B cell (primary cell): ENCODE measurements around the gene OXSM. TPM values are rescaled to one million over a fixed set of nuclear protein-coding genes. Genes with fewer than 3 reads are reported as not detected.

Source experiments
- ATAC-seq: fragments of 200-7000 bp; cut with Tn5 transposase; one replicate; pipeline ENCODE4 v1.10.0; 2021; ENCODE audit warnings: low read depth, mild to moderate bottlenecking, moderate number of reproducible peaks, moderate library complexity
- CTCF ChIA-PET: fragments of 350-600 bp; sonication (Branson Sonifier 250); formaldehyde crosslinking; loops from one replicate; lab custom pipeline; 2021; ENCODE audit warnings: antibody characterized with exemption, inconsistent platforms; lab: Charles Lee
- POLR2A ChIA-PET: fragments of 350-600 bp; sonication (Branson Sonifier 250); formaldehyde crosslinking; loops from one replicate; lab custom pipeline; 2021; ENCODE audit warnings: antibody characterized with exemption; lab: Charles Lee
- DNase-seq: peaks from one replicate; pipeline ENCODE4 v3.0.0; 2013
- H2AFZ ChIP-seq: 2 replicates; pipeline ENCODE4 v1.6.1; 2012; ENCODE audit warnings: mild to moderate bottlenecking, low read depth, low read length; ENCODE audit not compliant: insufficient read depth, poor library complexity, severe bottlenecking
- H3K27ac ChIP-seq, 2 donors: 1 replicate in 1 of 2; 2 replicates in 1 of 2; pipeline ENCODE4 v1.5.1; 2012 to 2013; ENCODE audit warnings: low read length in 2 of 2, mild to moderate bottlenecking in 2 of 2, moderate library complexity in 1 of 2
- H3K27me3 ChIP-seq, 4 experiments: fragments of 200-600 bp in 1 of 4; sonication (generic) in 1 of 4; replicated peaks in 1 of 4; 1 replicate in 2 of 4; 2 replicates in 2 of 4; pipeline versions ENCODE4 v1.6.1 to v1.7.0; 2013 to 2016; ENCODE audit warnings: low read length in 3 of 4, mild to moderate bottlenecking in 2 of 4, mixed read lengths in 1 of 4, moderate library complexity in 1 of 4; ENCODE audit not compliant: insufficient read depth in 4 of 4, control insufficient read depth in 3 of 4; ENCODE audit errors: control extremely low read depth in 1 of 4
- H3K36me3 ChIP-seq, 2 experiments: replicated peaks in 1 of 2; 1 replicate in 1 of 2; 2 replicates in 1 of 2; pipeline versions ENCODE4 v1.6.1 to v1.7.1; 2013; ENCODE audit warnings: low read length in 1 of 2; ENCODE audit not compliant: insufficient read depth in 2 of 2, control insufficient read depth in 1 of 2; ENCODE audit errors: control extremely low read depth in 1 of 2, extremely low read depth in 1 of 2
- H3K4me1 ChIP-seq, 2 donors: fragments of 200-600 bp in 1 of 2; sonication (generic) in 1 of 2; 1 replicate in 1 of 2; 2 replicates in 1 of 2; pipeline versions ENCODE4 v1.5.1 to v1.6.1; 2013 to 2017; ENCODE audit warnings: low read length in 2 of 2; ENCODE audit not compliant: control insufficient read depth in 2 of 2, insufficient read depth in 2 of 2
- H3K4me2 ChIP-seq: replicated peaks from 2 replicates; pipeline ENCODE3; 2012; ENCODE audit warnings: mild to moderate bottlenecking, low read depth, low read length; ENCODE audit not compliant: poor library complexity, severe bottlenecking
- H3K4me3 ChIP-seq, 5 experiments: fragments of 200-600 bp in 1 of 5; sonication (generic) in 1 of 5; 1 replicate in 3 of 5; 2 replicates in 2 of 5; pipeline versions ENCODE4 v1.5.1 to v1.7.0; 2011 to 2016; ENCODE audit warnings: low read length in 4 of 5, mild to moderate bottlenecking in 4 of 5, low read depth in 2 of 5, control low read depth in 1 of 5, moderate library complexity in 1 of 5; ENCODE audit not compliant: insufficient read depth in 1 of 5; ENCODE audit errors: control extremely low read depth in 1 of 5, extremely low read depth in 1 of 5
- H3K79me2 ChIP-seq: fragments of 200-600 bp; sonication (generic); one replicate; pipeline ENCODE4 v1.6.0; 2016; ENCODE audit warnings: low read length; ENCODE audit not compliant: control insufficient read depth, insufficient read depth
- H3K9ac ChIP-seq: fragments of 200-600 bp; sonication (generic); 2 replicates; pipeline ENCODE4 v1.6.1; 2017; ENCODE audit warnings: mild to moderate bottlenecking, low read length, moderate library complexity
- H3K9me3 ChIP-seq, 3 donors: one replicate each; pipeline versions ENCODE4 v1.6.1 to v1.7.1; 2013; ENCODE audit warnings: low read length in 2 of 3; ENCODE audit not compliant: control insufficient read depth in 2 of 3, insufficient read depth in 1 of 3; ENCODE audit errors: control extremely low read depth in 1 of 3
- H4K20me1 ChIP-seq: 2 replicates; pipeline ENCODE4 v1.6.0; 2012; ENCODE audit warnings: mild to moderate bottlenecking, low read length; ENCODE audit not compliant: insufficient read depth, control insufficient read depth, poor library complexity, severe bottlenecking
- H3K27ac Mint-ChIP-seq: one replicate; pipeline ENCODE4 v1.8.0; 2021; ENCODE audit warnings: mixed read lengths
- H3K27me3 Mint-ChIP-seq: one replicate; pipeline ENCODE4 v1.8.0; 2021; ENCODE audit warnings: mixed read lengths
- H3K4me1 Mint-ChIP-seq: one replicate; pipeline ENCODE4 v1.8.0; 2021; ENCODE audit warnings: mixed read lengths
- H3K4me3 Mint-ChIP-seq: one replicate; pipeline ENCODE4 v1.8.0; 2021; ENCODE audit warnings: mixed read lengths
- H3K9me3 Mint-ChIP-seq: one replicate; pipeline ENCODE4 v1.8.0; 2022; ENCODE audit warnings: mixed read lengths; ENCODE audit not compliant: insufficient read depth
- EZH2 ChIP-seq: IDR thresholded peaks from 2 replicates; pipeline ENCODE4 v1.6.1; 2012; ENCODE audit warnings: borderline replicate concordance, low read depth, mild to moderate bottlenecking, moderate library complexity, low read length; ENCODE audit not compliant: insufficient read depth, poor library complexity, severe bottlenecking
- WGBS: methylation state at CpG from one replicate; pipeline ENCODE4 v1.1.5; 2013; ENCODE audit warnings: missing lambda C conversion rate; ENCODE audit not compliant: insufficient coverage; 5-methylcytosine and 5-hydroxymethylcytosine counted together
- intact Hi-C: fragments of 100-400 bp; cut with micrococcal nuclease; formaldehyde crosslinking; loops from one replicate; pipeline ENCODE4 v1.10.0; 2022
- polyA plus RNA-seq: library from polyadenylated mRNA; depleted of rRNA; stranded (reverse); fragments of >200 nt; gene quantifications from 2 replicates; pipeline ENCODE4 v1.2.3, GENCODE V29; 2012
- total RNA-seq, 2 donors: library from RNA; stranded (reverse); fragments of 120-200 nt in 1 of 2; gene quantifications; 1 replicate in 1 of 2; 2 replicates in 1 of 2; pipeline versions ENCODE4 v1.2.3 to v1.2.4, GENCODE V29; 2013 to 2022
- TF ChIP-seq, protein P1 (sequence below): fragments of 200-600 bp; IDR thresholded peaks from one replicate; pipeline ENCODE4 v1.8.0; 2022; ENCODE audit warnings: antibody characterized with exemption, mild to moderate bottlenecking

OXSM gene
- total and polyA plus RNA-seq, 2 donors (not counting 1 experiment from before 2014, with no cell fraction given): 13.7 to 18.7 TPM

DNA sequence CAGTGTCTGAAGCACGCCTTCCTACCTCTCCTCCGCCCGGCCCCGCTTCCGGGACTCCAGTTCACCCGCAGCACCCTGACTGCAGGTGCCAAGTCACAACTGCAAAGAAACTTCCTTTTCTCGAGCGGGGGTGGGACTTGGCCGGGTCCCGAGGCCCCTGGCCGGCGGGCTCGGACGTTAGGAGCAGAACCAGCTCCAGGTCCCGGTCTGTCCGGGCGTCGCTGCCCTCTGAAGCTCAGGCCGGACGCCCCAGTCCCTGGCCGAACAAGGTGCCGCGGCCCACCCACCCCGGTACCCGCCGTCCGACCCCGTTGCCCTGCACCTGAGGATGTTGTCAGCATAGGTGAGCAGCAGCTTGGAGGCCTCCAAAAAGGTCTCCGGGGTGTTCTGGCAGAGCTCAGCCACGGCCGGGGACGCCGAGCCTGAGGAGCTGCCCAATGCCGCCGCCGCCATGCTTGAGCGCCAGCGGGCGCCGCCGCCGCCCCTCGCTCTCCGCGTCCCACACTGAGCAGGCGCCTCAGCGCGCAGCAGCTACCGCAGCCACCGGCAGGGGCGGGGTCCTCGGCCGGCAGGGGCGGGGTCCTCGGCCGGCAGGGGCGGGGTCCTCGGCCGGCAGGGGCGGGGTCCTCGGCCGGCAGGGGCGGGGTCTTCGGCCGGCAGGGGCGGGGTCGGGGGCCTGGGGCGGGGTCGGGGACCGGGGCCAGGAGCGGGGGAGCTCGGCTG is 6.8 kb upstream of the OXSM start, which contains the start of gene NGLY1:
Gene NGLY1 (minus strand): TSS at position 506 of the 723 bp plus-strand sequence. CDS start 53 bp downstream, at position 453.
- ChIA-PET POLR2A (interaction anchor here (0.7 to 1.3 kb wide), 9 partner anchors 8 to 1683 kb away, joined by 3 to 10 read pairs (median 3); no protein-coding TSS in a partner anchor), CTCF (interaction anchor here (1.0 to 1.8 kb wide), 4 partner anchors 12 to 134 kb away, joined by 3 to 10 read pairs (median 4); no protein-coding TSS in a partner anchor)
- peak within 1 kb of the TSS; percentile 98 for H3K27ac Mint-ChIP-seq
- peak within 1 kb of the TSS; percentile 89 for H3K4me2 ChIP-seq
- H3K27me3 ChIP-seq: no peaks in the 10 kb centered on the region
- peak within 1 kb of the TSS; percentile 79 for H3K9ac ChIP-seq
- H3K4me1 ChIP-seq: peaks cover 27 to 32% of the 10 kb centered on the region in 2 donors
- TF ChIP-seq, protein P1, sequence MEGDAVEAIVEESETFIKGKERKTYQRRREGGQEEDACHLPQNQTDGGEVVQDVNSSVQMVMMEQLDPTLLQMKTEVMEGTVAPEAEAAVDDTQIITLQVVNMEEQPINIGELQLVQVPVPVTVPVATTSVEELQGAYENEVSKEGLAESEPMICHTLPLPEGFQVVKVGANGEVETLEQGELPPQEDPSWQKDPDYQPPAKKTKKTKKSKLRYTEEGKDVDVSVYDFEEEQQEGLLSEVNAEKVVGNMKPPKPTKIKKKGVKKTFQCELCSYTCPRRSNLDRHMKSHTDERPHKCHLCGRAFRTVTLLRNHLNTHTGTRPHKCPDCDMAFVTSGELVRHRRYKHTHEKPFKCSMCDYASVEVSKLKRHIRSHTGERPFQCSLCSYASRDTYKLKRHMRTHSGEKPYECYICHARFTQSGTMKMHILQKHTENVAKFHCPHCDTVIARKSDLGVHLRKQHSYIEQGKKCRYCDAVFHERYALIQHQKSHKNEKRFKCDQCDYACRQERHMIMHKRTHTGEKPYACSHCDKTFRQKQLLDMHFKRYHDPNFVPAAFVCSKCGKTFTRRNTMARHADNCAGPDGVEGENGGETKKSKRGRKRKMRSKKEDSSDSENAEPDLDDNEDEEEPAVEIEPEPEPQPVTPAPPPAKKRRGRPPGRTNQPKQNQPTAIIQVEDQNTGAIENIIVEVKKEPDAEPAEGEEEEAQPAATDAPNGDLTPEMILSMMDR: no peak
- no peak for TF ChIP-seq EZH2
- peaks cover 0 to 5% of the 10 kb centered on the region in 2 experiments for H3K36me3 ChIP-seq
- H3K27me3 Mint-ChIP-seq: no peaks in the 10 kb centered on the region
- no peaks in the 10 kb centered on the region for H3K9me3 ChIP-seq
- H3K4me3 ChIP-seq: peak within 1 kb of the TSS; percentile 81 to 95 (median 86)
- peaks cover 34% of the 10 kb centered on the region for H4K20me1 ChIP-seq
- peak within 1 kb of the TSS; percentile 85 for H2AFZ ChIP-seq
- peak; percentile 82 for ATAC-seq
- peak; percentile 90 for DNase-seq
- peaks cover 48% of the 10 kb centered on the region for H3K4me1 Mint-ChIP-seq
- under 1% methylated on average over 65 of the region's 72 CpGs for WGBS
- H3K27ac ChIP-seq: peak within 1 kb of the TSS; percentile 94 to 97
- peak within 1 kb of the TSS; percentile 92 for H3K4me3 Mint-ChIP-seq
- intact Hi-C loops: loop anchor here (5.0 to 10.0 kb wide), 3 partner anchors 136 to 1828 kb away; partner anchors contain the start of gene SLC4A7
- H3K9me3 Mint-ChIP-seq: no peaks in the 10 kb centered on the region
- peaks cover 47% of the 10 kb centered on the region for H3K79me2 ChIP-seq
